Fibroblast of skin of right quadriceps (primary cell): Measurements from ENCODE around the gene PKMYT1.
"Not testable (repeated sequence)": the region's sequence is repeated elsewhere in the genome, so short reads cannot be mapped to it uniquely, and the experiment has no call there.

Source experiments
- DNase-seq: peaks from one replicate; pipeline ENCODE4 v3.0.0-alpha.2; 2013

The PKMYT1 gene

GRCh38 chr16:2929693-2930092 is 50.6 kb downstream of the PKMYT1 start:
- no peak for DNase-seq

GRCh38 chr16:2928796-2929195 is 51.5 kb downstream of the PKMYT1 start:
- no peak for DNase-seq

- DNase-seq: not testable (repeated sequence)
These were observed 52.1 kb downstream of the PKMYT1 start for GRCh38 chr16:2928151-2928550.

GRCh38 chr16:2927010-2927646 is 53.1 kb downstream of the PKMYT1 start:
- DNase-seq: peak; percentile 82

- no peak for DNase-seq
These were observed 53.6 kb downstream of the PKMYT1 start for GRCh38 chr16:2926650-2926999.

- no peak for DNase-seq
These were observed 54.1 kb downstream of the PKMYT1 start for GRCh38 chr16:2925951-2926649.

- no peak for DNase-seq
These were observed 55.1 kb downstream of the PKMYT1 start for GRCh38 chr16:2924901-2925755.

GRCh38 chr16:2923481-2923880 is 56.8 kb downstream of the PKMYT1 start:
- DNase-seq: no peak
